HG03342 (cell line): ENCODE results near the gene NCK2.

Experiments used
- ATAC-seq: cut with Tn5 transposase; IDR thresholded peaks from one replicate; pipeline ENCODE4 v1.9.1; 2021; ENCODE audit warnings: mild to moderate bottlenecking, moderate library complexity; ENCODE audit not compliant: unreplicated experiment

The NCK2 gene

DNA sequence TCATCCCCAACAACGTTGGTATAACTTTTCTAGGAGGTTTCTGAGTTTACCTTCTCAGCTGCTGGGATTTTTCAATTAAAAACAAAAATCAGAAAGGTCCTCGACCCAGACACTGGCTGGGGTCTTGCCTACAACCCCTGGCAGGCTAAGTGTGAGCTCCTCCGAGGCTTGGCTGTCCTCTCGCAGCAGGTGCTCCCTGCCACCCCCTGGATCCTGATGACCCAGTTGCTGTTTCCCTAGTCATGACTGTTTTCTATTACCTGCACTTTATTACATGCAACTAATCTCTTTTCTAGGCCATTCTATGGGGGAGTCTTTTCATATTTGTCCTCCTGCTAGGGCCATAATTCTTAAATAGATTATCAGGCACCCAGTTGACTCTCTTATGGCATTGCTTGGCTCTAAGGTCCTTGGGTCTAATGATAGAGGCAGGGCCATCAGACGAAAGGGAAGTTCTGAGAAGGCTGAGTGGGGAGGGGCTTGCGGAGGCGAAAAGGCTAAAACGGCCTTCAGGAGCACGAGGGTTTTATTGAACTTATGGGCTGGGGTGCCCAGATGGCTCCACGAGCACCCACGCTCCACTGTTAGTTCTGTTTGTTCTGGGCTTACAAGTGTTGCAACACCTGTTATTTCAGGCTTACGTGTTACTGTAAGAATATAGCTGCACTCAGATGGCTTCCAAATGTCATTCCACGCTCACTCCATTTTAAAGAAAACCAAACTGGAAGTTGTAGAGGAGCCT lies 166.0 kb downstream of the NCK2 start:
- no peak for ATAC-seq

DNA sequence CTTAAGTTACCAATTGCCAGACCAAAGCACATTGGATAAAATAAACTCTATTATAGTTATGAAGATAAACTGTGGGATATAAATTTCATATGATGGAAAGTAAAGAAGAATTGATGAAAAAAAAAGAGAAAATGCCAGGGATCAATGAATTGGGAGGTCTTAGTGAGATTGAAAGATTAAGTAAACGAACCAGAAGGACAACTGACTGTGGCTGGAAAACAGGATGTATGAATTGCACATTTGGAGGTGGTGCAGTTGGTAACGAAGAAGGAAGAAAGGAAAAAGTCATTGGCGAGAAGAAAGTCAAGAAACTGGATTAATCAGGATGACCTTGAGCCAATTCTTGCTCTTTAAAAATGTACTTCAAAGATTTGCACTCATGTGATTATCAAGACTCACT lies 166.7 kb downstream of the NCK2 start:
- ATAC-seq, result no peak

DNA sequence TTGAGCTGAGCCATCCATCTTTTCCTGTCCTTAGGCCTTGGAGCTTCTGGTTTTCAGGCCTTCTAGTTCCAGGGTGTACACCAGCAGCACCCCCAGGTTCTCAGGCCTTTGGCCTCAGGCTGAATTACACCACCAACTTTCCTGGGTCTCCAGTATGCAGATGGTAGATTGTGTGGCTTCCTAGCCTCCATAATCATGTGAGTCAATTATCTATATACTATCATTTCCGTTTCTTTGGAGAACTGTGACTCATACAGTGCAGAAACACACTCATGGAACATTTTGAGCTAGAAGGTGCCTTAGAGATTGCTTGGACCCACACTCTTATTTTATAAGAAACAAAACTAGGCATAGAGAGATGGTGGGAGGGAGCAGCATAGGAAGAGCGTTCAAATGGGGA lies 167.4 kb downstream of the NCK2 start:
- no peak for ATAC-seq

DNA sequence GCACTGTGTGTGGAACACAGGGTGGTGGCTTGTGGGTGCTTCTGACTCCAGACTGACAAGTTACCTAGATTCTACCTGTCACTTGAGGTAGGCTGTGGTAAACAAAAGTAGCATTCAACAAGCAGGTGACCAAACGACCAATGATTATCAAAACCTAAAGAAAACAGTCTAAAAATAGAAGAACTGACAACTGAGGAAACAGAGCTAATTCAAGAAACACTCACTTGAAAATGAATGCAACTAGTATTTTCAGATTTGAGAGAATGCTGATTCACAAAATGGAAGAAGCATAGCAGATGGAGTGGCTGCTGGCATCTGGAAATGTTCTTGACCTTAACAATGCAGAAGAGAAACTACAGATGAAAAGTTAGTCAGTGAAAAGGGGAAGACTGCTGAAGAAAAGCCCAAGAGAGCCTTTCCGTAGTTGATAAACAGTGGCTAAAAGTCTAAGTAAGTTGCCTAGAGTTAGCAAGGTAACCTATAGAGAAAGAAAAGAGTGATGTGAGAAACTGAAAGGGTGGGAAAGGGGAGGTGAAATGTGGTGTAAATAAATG lies 170.4 kb downstream of the NCK2 start:
- peak; percentile 73 for ATAC-seq

DNA sequence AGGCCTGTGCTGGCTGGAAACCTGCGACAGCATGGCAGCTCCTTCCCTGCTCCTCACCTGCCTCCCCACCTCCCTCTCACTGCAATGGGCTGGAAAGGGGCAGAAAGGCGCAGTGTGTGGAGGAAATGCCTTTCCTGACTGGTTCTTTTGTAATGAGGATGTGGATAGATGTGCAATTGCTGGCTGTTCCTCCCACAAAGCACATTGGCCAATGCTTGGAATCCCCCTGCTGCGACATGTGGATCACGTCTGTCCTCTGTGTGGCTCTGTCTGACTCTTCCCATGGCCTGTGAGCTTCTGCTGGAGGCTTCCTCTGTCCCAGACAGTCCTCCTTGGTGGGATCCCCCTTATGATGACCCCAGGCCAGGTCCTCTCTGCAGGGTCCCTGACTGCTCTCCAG lies 172.5 kb downstream of the NCK2 start:
- ATAC-seq, result no peak

DNA sequence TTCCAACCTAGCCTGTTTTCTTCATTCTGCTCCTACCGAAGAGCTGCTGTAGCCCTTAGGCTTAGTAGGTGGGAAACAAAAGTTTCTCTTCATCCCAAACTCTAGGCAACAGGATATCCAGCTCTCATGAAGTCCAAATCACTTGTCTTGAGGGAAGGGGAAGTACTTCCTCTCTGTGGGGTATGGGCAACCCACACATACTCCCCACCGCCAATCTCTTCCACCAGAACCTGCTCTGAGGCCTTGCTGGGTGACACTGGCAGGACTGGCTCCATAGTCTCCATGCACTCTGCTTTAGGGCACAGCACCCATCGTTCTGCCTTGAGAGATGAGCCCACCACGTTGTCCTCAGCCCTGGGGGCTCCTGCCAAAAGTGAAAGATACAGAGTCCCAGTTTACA lies 173.0 kb downstream of the NCK2 start:
- no peak for ATAC-seq

DNA sequence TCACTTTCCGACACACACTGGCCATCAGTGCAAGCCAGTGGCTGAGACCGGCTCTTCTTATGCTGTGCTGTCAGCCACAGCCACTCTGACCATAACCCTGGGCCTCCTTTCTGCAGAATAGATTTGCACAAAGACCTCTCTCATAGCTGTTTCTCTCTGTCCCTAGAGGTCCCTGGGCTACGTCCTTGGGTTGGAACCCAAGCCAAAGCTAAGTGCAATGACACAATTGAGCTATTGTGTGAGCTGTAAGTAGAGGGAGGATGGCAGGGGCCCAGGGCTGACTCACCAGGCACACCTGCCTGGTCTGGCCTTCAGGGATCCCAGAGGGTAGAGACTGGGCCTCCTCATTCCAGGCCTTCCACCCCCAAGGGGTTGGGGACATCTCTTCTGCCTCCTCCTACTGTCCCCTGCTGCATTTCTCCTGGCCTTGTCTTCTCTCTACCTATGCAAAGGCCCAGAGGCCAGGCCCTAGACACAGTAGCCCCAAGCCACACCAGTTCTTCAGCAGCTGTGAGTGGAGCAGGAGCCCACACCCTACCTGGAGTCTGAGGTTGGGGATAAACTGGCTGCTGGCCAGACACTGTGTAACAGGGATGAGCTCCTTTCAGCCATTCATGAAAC lies 174.6 kb downstream of the NCK2 start:
- no peak for ATAC-seq

DNA sequence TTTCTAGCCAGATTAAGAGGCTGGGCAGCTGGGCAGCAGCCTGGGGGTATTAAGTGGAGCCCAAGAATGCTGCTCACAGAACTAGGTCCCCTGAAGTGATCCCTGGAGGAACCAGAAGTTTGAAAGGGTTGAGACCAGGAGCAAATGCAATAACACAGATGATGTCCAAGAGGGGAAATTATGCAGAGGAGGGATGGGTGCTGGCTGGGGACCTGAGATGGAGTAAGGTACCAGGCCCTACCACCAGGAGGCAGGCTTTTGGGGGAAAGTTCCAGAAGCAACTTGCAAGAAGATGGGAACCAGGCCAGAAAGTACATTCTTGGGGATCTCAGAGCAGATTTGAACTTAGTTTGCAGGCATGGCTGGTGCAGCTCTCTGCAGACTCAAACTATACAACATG lies 175.1 kb downstream of the NCK2 start:
- ATAC-seq, result no peak

DNA sequence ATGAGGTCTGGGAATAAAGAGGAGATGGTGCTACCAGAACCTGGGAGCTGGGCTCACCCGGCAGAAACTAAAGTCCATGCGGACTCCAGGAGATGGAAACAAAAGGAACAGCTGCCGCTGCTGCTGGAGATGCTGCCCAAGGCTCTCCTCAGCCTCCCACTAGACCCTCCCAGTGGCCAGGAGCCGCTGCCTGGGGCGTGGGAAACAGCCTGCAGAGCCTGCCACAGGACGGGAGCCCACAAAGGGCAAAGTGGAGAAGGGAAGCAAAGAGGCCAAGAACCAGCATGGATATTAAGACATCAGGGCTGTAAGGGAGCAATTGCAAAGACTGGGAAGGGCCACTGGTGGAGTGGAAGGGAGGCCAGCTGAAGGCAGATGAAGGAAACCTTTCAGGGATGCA lies 179.6 kb downstream of the NCK2 start:
- no peak for ATAC-seq

DNA sequence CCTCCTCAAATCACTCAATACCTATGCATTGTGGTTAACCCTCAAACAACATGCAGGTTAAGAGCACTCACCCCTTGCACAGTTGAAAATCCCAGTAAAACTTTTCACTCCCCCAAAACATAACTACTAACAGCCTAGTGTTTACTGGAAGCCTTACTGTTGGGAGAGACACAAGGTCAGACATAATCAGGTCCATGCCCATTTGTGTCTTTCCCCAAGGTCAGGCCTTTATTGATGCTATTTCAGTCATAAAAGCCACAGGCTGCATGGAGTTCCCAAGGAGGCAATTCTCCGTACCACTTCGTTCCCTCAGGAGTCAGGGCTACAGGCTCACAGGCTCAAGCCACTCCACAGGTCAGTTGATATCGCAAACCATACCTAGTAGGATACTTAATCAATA lies 180.2 kb downstream of the NCK2 start:
- ATAC-seq, result no peak

DNA sequence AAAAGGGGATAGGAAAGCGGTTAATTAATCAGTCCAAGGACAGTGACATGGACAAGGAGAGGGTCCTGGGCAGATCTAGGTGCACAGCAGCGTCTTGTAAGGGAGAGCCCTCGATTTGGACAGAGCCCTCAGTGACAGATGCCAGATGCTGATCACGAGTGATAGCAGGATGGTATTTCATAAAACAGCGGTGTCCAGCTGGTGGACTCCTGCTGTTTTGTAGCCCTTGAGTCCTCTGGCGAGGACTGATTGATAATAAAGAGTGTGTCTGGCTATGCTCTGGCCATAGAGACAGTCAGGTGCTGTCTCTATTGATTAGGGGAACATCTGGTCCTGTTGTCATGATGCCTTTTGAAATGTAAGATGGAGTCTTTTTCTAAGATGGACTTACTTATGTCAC lies 180.7 kb downstream of the NCK2 start:
- ATAC-seq, result no peak

DNA sequence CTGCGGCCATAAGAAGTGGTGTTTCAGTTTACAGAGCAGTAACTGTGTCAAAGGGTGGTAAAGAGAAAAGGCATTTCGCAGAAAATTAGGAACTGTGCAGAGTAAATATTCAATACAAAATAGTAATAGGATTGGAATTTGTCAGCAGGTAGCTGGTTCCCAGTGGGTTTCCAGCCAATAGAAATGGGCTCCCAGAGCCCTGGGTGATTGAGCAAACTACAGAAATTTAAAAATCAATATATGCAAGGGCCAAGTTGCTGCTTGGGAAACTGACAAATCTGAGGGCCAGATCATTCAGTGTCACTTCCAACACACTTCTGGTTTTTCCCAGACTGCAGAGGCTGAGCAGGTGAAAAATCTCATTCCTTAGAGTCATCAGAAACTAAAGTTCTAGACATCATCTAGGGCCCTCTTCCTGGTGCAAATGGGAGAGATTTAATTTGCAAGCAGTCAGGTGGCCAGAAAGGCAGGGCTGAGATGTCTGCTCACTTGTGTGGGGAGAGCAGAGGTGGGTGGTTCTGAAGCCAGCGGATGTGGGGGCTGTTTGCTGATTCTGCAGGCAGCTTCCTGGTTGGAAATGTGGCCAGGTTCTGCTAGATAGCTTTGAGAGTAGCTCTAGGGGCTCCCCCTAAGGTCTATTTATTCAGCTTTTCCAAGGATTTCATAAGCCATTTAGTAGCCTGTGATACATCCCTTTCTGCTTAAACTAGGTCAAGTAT lies 182.4 kb downstream of the NCK2 start:
- ATAC-seq, result no peak

DNA sequence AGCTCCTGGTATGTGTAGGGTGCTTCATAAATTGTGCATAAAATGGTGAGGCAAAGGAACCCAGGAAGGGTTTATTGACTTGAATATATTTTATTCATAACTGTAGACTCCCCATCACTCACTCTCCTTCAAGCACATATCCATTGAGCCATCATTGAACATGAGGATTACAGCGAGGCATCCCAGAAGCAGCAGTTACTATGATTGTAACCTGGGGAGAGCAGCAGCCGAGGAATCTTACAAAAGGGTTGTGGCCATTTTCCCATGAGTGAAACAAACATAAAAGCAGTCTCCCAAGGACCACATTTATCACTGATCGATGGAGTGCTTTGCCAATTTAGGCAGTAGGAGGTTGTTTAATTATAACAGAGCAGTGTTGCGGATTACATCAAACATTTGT lies 183.4 kb downstream of the NCK2 start:
- ATAC-seq, result no peak

DNA sequence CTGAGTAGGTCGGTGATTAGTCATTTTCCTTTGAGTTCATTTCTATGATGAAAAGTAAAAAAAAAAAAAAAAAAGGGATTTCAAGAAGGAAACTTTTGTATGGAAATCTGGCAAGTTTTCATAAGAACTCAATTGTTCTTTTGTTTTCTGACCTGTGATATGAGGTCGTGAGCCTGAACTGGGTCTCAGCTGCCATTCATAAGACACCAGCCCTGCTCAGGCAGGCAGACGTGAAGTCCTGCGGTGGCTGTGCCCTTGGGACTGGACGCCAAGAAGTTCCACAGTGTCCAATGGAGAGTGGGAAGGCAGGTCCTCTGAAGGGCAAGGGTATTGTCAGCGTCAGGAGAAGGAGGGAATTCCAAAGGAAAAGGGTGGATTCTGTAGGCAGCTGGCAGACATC lies 183.9 kb downstream of the NCK2 start:
- ATAC-seq, result no peak

DNA sequence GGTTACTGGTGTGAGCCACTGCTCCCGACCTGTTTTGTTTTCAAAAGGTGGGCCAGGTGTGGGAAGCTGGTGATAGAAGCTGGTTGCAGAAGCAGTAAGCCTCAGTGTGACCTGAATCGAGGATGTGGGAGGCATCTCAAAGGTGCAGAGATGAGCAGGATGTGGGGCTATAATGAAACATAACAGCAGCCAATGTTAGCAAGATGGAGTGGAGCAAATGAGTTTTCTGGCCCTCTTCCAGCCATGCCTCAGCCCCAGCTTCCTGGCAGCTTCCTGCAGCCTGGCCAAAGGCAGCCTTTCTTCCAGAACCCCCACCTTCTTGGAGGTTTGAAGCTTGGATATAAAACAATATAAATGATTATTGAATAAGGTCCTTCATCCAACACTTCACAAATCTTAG lies 184.8 kb downstream of the NCK2 start:
- ATAC-seq, result no peak

DNA sequence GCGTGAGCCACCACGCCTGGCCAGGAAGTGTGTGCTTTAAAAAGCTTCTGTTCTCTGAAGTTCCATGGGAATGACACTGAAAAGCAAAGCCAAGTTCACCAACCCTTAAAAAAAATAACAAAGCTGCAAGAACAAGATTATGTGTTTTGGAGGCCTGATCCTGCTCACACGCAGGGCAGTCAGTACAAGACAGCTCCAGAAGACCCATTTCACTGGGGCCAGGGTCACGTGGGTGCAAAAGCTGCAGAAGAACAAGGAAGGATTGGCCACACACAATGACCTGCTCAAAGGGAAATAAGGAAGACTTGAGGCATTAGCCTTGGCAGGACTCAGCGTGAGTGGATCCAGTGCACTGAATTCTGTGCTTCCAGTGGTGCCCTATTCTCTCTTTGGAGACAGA lies 187.9 kb downstream of the NCK2 start:
- ATAC-seq, result no peak

DNA sequence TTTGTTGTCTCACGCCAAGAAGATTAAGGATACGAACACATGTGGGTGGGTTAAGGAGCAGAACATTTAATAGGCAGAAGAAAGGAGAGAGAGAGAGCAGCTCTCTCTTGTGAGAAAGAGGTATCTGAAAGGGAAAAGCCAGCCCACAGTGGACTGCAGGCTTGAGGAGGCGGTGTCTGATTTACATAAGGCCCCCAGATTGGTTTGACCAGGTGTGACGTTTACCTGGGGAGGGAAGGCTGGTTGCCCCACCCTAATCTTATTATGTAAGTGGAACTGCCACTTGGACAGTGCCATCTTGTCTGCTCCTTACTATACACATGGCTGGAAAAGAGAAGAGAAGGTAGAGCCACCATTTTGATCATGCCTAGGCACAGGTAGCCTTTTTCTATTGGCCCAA lies 189.2 kb downstream of the NCK2 start:
- ATAC-seq, result no peak

DNA sequence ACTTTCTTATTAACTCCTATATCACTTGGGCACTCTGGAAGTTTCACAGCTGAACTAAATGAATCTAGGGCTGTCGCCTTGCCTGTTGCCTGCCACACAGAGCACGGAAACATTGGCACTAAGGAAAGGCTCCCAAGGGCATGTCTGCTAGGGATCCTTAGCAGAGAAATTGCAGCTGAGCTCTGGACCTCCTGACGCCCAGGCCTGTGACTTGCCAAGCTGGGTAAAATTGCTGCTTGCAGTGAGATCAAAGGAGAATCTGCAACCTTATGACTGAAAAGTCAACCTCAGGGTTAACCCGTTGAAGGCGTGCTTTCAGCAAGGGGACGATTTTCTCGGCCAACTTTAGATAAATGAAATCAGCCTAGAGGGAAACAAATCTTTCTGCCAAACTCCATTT lies 189.8 kb downstream of the NCK2 start:
- ATAC-seq, result no peak

DNA sequence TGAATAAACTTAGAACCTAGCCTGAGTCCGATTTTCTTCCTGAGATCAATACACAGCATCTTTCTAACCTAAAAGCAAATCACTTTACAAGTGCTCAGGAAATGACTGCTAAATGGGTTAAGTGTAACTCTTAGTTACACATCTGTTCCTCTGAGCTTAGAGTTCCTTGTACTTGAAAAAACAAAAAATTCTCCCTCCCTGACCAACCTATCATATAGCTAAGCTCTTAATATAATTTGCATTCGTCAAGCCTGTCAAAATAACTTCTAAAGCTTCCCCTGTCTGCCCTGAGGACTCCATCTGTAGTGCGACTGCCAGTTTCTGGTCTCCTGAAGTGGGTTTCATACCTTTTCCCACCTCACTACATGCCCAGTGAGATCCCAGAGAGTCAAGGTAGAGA lies 190.4 kb downstream of the NCK2 start:
- ATAC-seq, result no peak

DNA sequence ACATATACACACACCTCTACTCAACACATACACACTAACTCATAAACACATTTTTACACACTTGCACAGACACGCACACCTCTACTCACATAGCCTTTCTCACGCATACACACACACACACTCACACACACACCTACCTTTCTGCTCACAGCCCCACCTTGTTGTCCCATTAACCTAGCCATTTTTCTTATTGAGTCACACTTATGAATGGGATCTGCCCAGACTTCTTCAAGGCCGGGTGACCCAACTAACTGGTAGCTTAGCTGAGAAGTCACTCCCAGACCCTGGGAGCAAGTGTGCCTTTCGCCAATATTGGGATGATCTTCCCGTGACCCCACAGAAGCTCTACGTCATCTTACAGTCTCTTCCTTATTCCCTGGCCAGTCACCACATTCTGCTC lies 192.2 kb downstream of the NCK2 start:
- no peak for ATAC-seq

DNA sequence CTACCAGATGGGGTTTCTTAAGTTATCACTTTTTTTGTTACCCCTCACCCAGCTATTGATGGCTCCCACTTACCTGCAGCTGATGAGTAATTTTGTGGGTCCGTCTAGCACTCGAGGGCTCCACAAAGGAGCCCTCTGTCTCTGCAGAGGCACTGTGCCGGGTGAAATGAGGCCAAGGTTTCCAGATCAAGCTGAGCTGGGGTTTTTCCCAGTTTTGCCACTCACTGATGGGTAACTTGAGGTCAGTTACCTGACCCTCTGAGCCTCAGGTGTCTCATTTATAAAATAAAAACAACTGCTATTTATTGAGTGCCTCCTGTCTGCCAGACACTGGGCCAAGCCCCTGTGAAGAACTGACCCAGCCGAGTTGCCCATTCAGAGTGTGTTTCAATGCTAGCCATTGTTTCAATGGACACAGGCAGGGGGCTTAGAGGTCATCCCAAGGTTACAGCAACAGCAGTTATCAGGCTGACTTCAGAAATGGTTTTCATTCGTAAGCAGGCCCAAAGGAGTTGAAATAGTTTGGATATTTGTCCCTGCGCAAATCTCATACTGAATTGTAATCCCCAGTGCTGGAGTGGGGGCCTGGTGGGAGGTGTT lies 192.9 kb downstream of the NCK2 start:
- ATAC-seq, result no peak
